Jurkat, Clone E6-1 (cell line): ENCODE measurements around the gene AKR1C8.
"Not testable (repeated sequence)": the region's sequence is repeated elsewhere in the genome, so short reads cannot be mapped to it uniquely, and the experiment has no call there.

Experiments used
- DNase-seq: peaks from one replicate; pipeline ENCODE4 v3.0.0-alpha.2; 2011; ENCODE audit warnings: low read depth, low spot score
- H3K4me3 ChIP-seq: 2 replicates; pipeline ENCODE4 v1.5.1; 2011; ENCODE audit warnings: mild to moderate bottlenecking, low read length, control low read depth, moderate library complexity

AKR1C8 gene

GRCh38 chr10:5180503-5180902, 4.4 kb downstream of the AKR1C8 start:
- H3K4me3 ChIP-seq, DNase-seq: not testable (repeated sequence)

- not testable (repeated sequence) for H3K4me3 ChIP-seq, DNase-seq
Measured at GRCh38 chr10:5175581-5175980, 9.4 kb downstream of the AKR1C8 start.

- H3K4me3 ChIP-seq = no peak overlapping the region
- no peak for DNase-seq
Measured at GRCh38 chr10:5168897-5169420, 16.0 kb downstream of the AKR1C8 start.

- peak; percentile 5 for DNase-seq
- no peak overlapping the region for H3K4me3 ChIP-seq
Measured at GRCh38 chr10:5165738-5166137, 19.2 kb downstream of the AKR1C8 start.

- DNase-seq = no peak
- no peak overlapping the region for H3K4me3 ChIP-seq
Measured at GRCh38 chr10:5163487-5163886, 21.5 kb downstream of the AKR1C8 start.

- no peak for DNase-seq
- no peak overlapping the region for H3K4me3 ChIP-seq
Measured at GRCh38 chr10:5159126-5159525, 25.8 kb downstream of the AKR1C8 start.

GRCh38 chr10:5157501-5157900, 27.4 kb downstream of the AKR1C8 start:
- no peak for DNase-seq
- no peak overlapping the region for H3K4me3 ChIP-seq

GRCh38 chr10:5155951-5156350, 29.0 kb downstream of the AKR1C8 start:
- no peak overlapping the region for H3K4me3 ChIP-seq

GRCh38 chr10:5151076-5151475, 33.9 kb downstream of the AKR1C8 start:
- H3K4me3 ChIP-seq = no peak overlapping the region
- no peak for DNase-seq

More at GRCh38 chr10:5155951-5156350, 29.0 kb downstream of the AKR1C8 start:
- no peak for DNase-seq

GRCh38 chr10:5148678-5149032, 36.3 kb downstream of the AKR1C8 start:
- DNase-seq = no peak
- no peak overlapping the region for H3K4me3 ChIP-seq

GRCh38 chr10:5147981-5148677, 36.8 kb downstream of the AKR1C8 start:
- H3K4me3 ChIP-seq = no peak overlapping the region
- no peak for DNase-seq

GRCh38 chr10:5147255-5147980, 37.5 kb downstream of the AKR1C8 start:
- no peak for DNase-seq
- H3K4me3 ChIP-seq = no peak overlapping the region

- DNase-seq = no peak
- no peak overlapping the region for H3K4me3 ChIP-seq
Measured at GRCh38 chr10:5146920-5147254, 38.1 kb downstream of the AKR1C8 start.

- no peak overlapping the region for H3K4me3 ChIP-seq
- no peak for DNase-seq
Measured at GRCh38 chr10:5143137-5143536, 41.8 kb downstream of the AKR1C8 start.

GRCh38 chr10:5142199-5142598, 42.8 kb downstream of the AKR1C8 start:
- no peak overlapping the region for H3K4me3 ChIP-seq
- no peak for DNase-seq

- not testable (repeated sequence) for H3K4me3 ChIP-seq, DNase-seq
Measured at GRCh38 chr10:5137699-5138098, 47.3 kb downstream of the AKR1C8 start.

GRCh38 chr10:5136468-5137087, 48.4 kb downstream of the AKR1C8 start:
- H3K4me3 ChIP-seq = no peak overlapping the region
- no peak for DNase-seq

- DNase-seq = no peak
- H3K4me3 ChIP-seq = no peak overlapping the region
Measured at GRCh38 chr10:5135581-5135980, 49.4 kb downstream of the AKR1C8 start.

GRCh38 chr10:5125315-5126044, 59.5 kb downstream of the AKR1C8 start:
- no peak overlapping the region for H3K4me3 ChIP-seq
- DNase-seq = no peak

- DNase-seq = no peak
- no peak overlapping the region for H3K4me3 ChIP-seq
Measured at GRCh38 chr10:5123886-5124285, 61.1 kb downstream of the AKR1C8 start.
